GM12864 (cell line): ENCODE data around the gene SEMA5B.

Source experiments
- DNase-seq: peaks from one replicate; pipeline ENCODE4 v3.0.0-alpha.2; 2011; ENCODE audit warnings: low read depth
- H3K4me3 ChIP-seq: 2 replicates; pipeline ENCODE4 v1.5.1; 2011; ENCODE audit warnings: mild to moderate bottlenecking, low read depth, low read length, control low read depth
- CTCF ChIP-seq: IDR thresholded peaks from 2 replicates; pipeline ENCODE4 v1.5.1; 2011; ENCODE audit warnings: low read depth, mild to moderate bottlenecking, moderate library complexity, low read length, control low read depth, inconsistent platforms; ENCODE audit errors: missing control alignments

Gene SEMA5B

GRCh38 chr3:122972141-122972540 is 55.4 kb downstream of the SEMA5B start:
- no peak for TF ChIP-seq CTCF
- no peak for DNase-seq
- no peak overlapping the region for H3K4me3 ChIP-seq

- H3K4me3 ChIP-seq, result no peak overlapping the region
- no peak for TF ChIP-seq CTCF
- DNase-seq, result no peak
Observed at GRCh38 chr3:122969585-122970469, 57.7 kb downstream of the SEMA5B start.

GRCh38 chr3:122967765-122968164 is 59.8 kb downstream of the SEMA5B start:
- H3K4me3 ChIP-seq, result no peak overlapping the region
- TF ChIP-seq CTCF, result no peak
- DNase-seq, result no peak

- no peak for TF ChIP-seq CTCF
- no peak overlapping the region for H3K4me3 ChIP-seq
- DNase-seq, result no peak
Observed at GRCh38 chr3:122967356-122967755, 60.2 kb downstream of the SEMA5B start.

- no peak for DNase-seq
- no peak for TF ChIP-seq CTCF
- no peak overlapping the region for H3K4me3 ChIP-seq
Observed at GRCh38 chr3:122966045-122966444, 61.5 kb downstream of the SEMA5B start.

- TF ChIP-seq CTCF, result no peak
- no peak for DNase-seq
- no peak overlapping the region for H3K4me3 ChIP-seq
Observed at GRCh38 chr3:122964811-122965210, 62.8 kb downstream of the SEMA5B start.

- no peak for TF ChIP-seq CTCF
- DNase-seq, result no peak
- no peak overlapping the region for H3K4me3 ChIP-seq
Observed at GRCh38 chr3:122962149-122962548, 65.4 kb downstream of the SEMA5B start.
